ENCODE data around the gene PCDHA10.

DNA sequence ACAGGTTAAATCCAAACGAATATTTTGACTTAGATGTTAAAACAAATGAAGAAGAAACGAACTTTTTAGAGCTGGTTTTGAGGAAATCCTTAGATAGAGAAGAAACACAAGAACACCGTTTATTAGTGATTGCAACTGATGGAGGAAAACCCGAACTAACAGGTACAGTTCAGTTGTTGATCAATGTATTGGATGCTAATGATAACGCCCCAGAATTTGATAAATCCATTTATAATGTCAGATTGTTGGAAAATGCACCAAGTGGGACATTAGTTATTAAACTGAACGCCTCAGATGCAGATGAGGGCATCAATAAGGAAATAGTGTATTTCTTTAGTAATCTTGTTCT, 33.4 kb upstream of the PCDHA10 start:
- TF ChIP-seq GATA2 (IDR thresholded peaks at IDR 0.05; ENCODE audit: low read depth, low read length) (no peak), GATA3 (IDR thresholded peaks at IDR 0.05; ENCODE audit: low read depth, low read length) (no peak)

Measured in SH-SY5Y (cell line).